Fibroblast of lung (primary cell): ENCODE measurements around the gene PDLIM4. TPM values are rescaled to one million over a fixed set of nuclear protein-coding genes. Genes with fewer than 3 reads are reported as not detected.
A peak's percentile ranks its signal among the peaks of the same experiment; 100 is the strongest.

ENCODE experiments used
- DNase-seq, 2 donors: peaks; one replicate each; pipeline versions ENCODE4 v3.0.0 to v3.0.0-alpha.2; 2010; ENCODE audit warnings: low read depth in 2 of 2
- H2AFZ ChIP-seq: 2 replicates; pipeline ENCODE4 v1.5.1; 2012; ENCODE audit warnings: low read length, control low read depth, inconsistent platforms
- H3K27ac ChIP-seq: 2 replicates; pipeline ENCODE4 v1.5.1; 2011; ENCODE audit warnings: low read length, control low read depth; ENCODE audit not compliant: insufficient read depth
- H3K27me3 ChIP-seq: 2 replicates; pipeline ENCODE4 v1.5.1; 2011; ENCODE audit warnings: mild to moderate bottlenecking, low read length; ENCODE audit not compliant: control insufficient read depth, insufficient read depth
- H3K36me3 ChIP-seq: 2 replicates; pipeline ENCODE4 v1.5.1; 2011; ENCODE audit warnings: low read length; ENCODE audit not compliant: control insufficient read depth, insufficient read depth
- H3K4me1 ChIP-seq: 2 replicates; pipeline ENCODE4 v1.5.1; 2011; ENCODE audit warnings: low read length; ENCODE audit not compliant: control insufficient read depth, insufficient read depth; ENCODE audit errors: extremely low read depth
- H3K4me2 ChIP-seq: 2 replicates; pipeline ENCODE4 v1.5.1; 2011; ENCODE audit warnings: low read length, control low read depth; ENCODE audit not compliant: insufficient read depth; ENCODE audit errors: extremely low read depth
- H3K4me3 ChIP-seq, 4 experiments: fragments of 200-600 bp in 1 of 4; sonication (generic) in 1 of 4; replicated peaks in 1 of 4; 2 replicates each; pipeline ENCODE4 v1.5.1; 2011 to 2016; ENCODE audit warnings: low read length in 4 of 4, low read depth in 3 of 4, mild to moderate bottlenecking in 3 of 4, control low read depth in 2 of 4, inconsistent platforms in 1 of 4, mixed read lengths in 1 of 4; ENCODE audit not compliant: insufficient read depth in 1 of 4; ENCODE audit errors: control extremely low read depth in 1 of 4
- H3K79me2 ChIP-seq: 2 replicates; pipeline ENCODE4 v1.5.1; 2012; ENCODE audit warnings: mild to moderate bottlenecking, low read length, inconsistent platforms; ENCODE audit not compliant: control insufficient read depth, insufficient read depth
- H3K9ac ChIP-seq: 2 replicates; pipeline ENCODE4 v1.5.1; 2011; ENCODE audit warnings: mild to moderate bottlenecking, low read length, control low read depth; ENCODE audit not compliant: insufficient read depth
- H3K9me3 ChIP-seq: 2 replicates; pipeline ENCODE4 v1.5.1; 2012; ENCODE audit warnings: low read depth, low read length; ENCODE audit not compliant: control insufficient read depth, insufficient read depth
- H4K20me1 ChIP-seq: 2 replicates; pipeline ENCODE4 v1.5.1; 2011; ENCODE audit warnings: low read length; ENCODE audit not compliant: control insufficient read depth, insufficient read depth; ENCODE audit errors: extremely low read depth
- EZH2 ChIP-seq: IDR thresholded peaks from 2 replicates; pipeline ENCODE4 v1.5.1; 2012; ENCODE audit warnings: low read length, control low read depth, mild to moderate bottlenecking; ENCODE audit errors: missing control alignments
- polyA plus RNA-seq, 2 donors: library from polyadenylated mRNA; depleted of rRNA in 1 of 2; stranded (reverse) in 1 of 2; unstranded in 1 of 2; fragments of >200 nt; gene quantifications; 2 replicates each; pipeline ENCODE4 v1.2.1, GENCODE V29; 2011 to 2012; ENCODE audit warnings: missing spikeins in 1 of 2
- total RNA-seq: library from RNA; depleted of rRNA; stranded (reverse); fragments of >200 nt; gene quantifications from 2 replicates; pipeline ENCODE4 v1.2.1, GENCODE V29; 2014
- TF ChIP-seq, protein P1 (sequence below), 2 donors: IDR thresholded peaks in 1 of 2; conservative IDR thresholded peaks in 1 of 2; 1 replicate in 1 of 2; 2 replicates in 1 of 2; pipeline ENCODE4 v1.5.1; 2011 to 2012; ENCODE audit warnings: low read length in 2 of 2, control low read depth in 1 of 2, inconsistent platforms in 1 of 2, low read depth in 1 of 2, mild to moderate bottlenecking in 1 of 2

PDLIM4 gene
- total and polyA plus RNA-seq, 2 donors (not counting 1 experiment from before 2014, with no cell fraction given) = 10.7 to 67.2 TPM

DNA sequence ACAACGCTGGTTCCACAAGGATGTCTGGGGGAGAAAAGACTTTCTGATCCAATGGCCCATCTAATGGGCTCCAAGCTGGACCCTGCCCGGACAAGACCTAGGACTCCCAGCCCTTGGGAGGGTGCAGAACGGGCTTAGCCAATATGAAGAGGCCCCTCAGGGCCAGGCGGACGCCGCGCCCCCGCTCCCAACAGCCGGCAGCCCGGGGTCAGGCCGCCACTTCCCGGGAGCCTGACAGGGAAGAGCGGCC is 30.3 kb upstream of the PDLIM4 start:
- peak overlapping the region; percentile 91 for H3K9ac ChIP-seq
- no peaks in the 10 kb centered on the region for H4K20me1 ChIP-seq
- H3K27me3 ChIP-seq = no peaks in the 10 kb centered on the region
- H3K9me3 ChIP-seq = no peaks in the 10 kb centered on the region
- peak overlapping the region; percentile 76 to 92 (median 80) for H3K4me3 ChIP-seq
- H3K79me2 ChIP-seq = peaks cover 31% of the 10 kb centered on the region
- peak overlapping the region; percentile 87 for H3K27ac ChIP-seq
- peak overlapping the region; percentile 99 for H3K4me2 ChIP-seq
- DNase-seq = peak in 1 of 2 donors; percentile 73
- peak overlapping the region; percentile 40 for H2AFZ ChIP-seq
- H3K36me3 ChIP-seq = peaks cover 3% of the 10 kb centered on the region
- H3K4me1 ChIP-seq = peaks cover 33% of the 10 kb centered on the region
- TF ChIP-seq, protein P1, sequence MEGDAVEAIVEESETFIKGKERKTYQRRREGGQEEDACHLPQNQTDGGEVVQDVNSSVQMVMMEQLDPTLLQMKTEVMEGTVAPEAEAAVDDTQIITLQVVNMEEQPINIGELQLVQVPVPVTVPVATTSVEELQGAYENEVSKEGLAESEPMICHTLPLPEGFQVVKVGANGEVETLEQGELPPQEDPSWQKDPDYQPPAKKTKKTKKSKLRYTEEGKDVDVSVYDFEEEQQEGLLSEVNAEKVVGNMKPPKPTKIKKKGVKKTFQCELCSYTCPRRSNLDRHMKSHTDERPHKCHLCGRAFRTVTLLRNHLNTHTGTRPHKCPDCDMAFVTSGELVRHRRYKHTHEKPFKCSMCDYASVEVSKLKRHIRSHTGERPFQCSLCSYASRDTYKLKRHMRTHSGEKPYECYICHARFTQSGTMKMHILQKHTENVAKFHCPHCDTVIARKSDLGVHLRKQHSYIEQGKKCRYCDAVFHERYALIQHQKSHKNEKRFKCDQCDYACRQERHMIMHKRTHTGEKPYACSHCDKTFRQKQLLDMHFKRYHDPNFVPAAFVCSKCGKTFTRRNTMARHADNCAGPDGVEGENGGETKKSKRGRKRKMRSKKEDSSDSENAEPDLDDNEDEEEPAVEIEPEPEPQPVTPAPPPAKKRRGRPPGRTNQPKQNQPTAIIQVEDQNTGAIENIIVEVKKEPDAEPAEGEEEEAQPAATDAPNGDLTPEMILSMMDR (conservative IDR thresholded peaks at IDR 0.05 in 1 of 2, IDR thresholded peaks at IDR 0.05 in 1 of 2; ENCODE audit: low read depth in 1 of 2, low read length in 2 of 2) = no peak
- no peak for TF ChIP-seq EZH2

DNA sequence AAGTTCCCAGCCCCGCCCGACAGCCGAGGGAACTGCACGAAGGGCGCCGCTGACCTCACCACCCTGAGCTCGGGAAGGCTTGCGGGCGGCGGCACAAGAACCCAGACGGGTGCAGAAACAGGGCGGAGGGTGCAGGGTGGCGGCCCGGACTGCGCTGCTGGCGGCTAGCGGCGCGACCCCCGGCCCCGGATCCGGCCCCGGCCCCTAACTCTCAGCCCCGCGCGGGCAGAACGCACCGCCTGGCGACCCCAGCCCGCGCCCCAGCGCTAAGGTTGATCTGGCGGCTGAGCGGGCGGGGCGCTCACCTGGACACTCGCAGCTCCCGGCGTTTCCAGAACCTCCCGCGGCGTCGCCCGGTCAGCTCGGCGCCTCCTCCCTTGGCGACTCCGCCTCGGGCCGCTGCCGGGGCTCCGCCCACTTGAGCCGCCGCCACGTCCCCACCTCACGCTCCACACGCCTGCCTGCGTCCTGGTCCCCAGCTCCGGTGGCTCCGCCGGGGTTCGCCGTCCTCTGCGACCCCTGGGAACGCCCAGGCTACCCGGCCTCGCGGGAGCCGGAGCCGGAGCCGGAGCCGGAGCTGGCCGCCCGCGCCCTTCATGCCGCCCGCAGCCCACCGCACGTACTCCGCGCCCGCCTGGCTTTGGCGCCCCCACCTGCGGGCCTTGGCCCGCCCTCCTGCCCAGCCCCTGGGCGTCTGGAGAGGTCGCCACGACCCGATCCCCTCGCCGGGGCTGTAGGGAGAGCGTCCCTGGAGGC is 29.8 kb upstream of the PDLIM4 start, which contains the start of gene P4HA2:
TSS of gene P4HA2 (minus strand) at position 369 of the 756 bp plus-strand sequence. CDS start 9,227 bp downstream, outside the sequence.
- Histone ChIP-seq H3K79me2 (peaks cover 26% of the 10 kb centered on the region), H3K9me3 (no peaks in the 10 kb centered on the region), H3K9ac (peak within 1 kb of the TSS; percentile 91), H3K4me3 (peak within 1 kb of the TSS; percentile 76 to 92 (median 80)), H3K36me3 (peaks cover 3% of the 10 kb centered on the region), H2AFZ (peak within 1 kb of the TSS; percentile 40), H3K27me3 (no peaks in the 10 kb centered on the region), H3K4me1 (peaks cover 28% of the 10 kb centered on the region), H3K27ac (peak within 1 kb of the TSS; percentile 87), H3K4me2 (peak within 1 kb of the TSS; percentile 99), H4K20me1 (no peaks in the 10 kb centered on the region)
- peak; percentile 62 to 69 for DNase-seq
- TF ChIP-seq EZH2 = no peak
- TF ChIP-seq, protein P1 (conservative IDR thresholded peaks at IDR 0.05 in 1 of 2, IDR thresholded peaks at IDR 0.05 in 1 of 2; ENCODE audit: low read depth in 1 of 2, low read length in 2 of 2) = no peak

- Histone ChIP-seq H3K4me3 (peak overlapping the region; percentile 30 to 92 (median 79)), H3K36me3 (peaks cover 3% of the 10 kb centered on the region), H3K79me2 (peaks cover 19% of the 10 kb centered on the region), H3K27me3 (no peaks in the 10 kb centered on the region), H2AFZ (peak overlapping the region; percentile 30), H3K9ac (peak overlapping the region; percentile 91), H3K4me1 (peaks cover 25% of the 10 kb centered on the region), H3K4me2 (peak overlapping the region; percentile 85), H4K20me1 (no peaks in the 10 kb centered on the region), H3K9me3 (no peaks in the 10 kb centered on the region), H3K27ac (peak overlapping the region; percentile 87)
- no peak for TF ChIP-seq EZH2
- TF ChIP-seq, protein P1 (conservative IDR thresholded peaks at IDR 0.05 in 1 of 2, IDR thresholded peaks at IDR 0.05 in 1 of 2; ENCODE audit: low read depth in 1 of 2, low read length in 2 of 2) = peak in 1 of 2 donors; percentile 6
- DNase-seq = no peak
Measured at GRCh38 chr5:132228241-132229035, 29.1 kb upstream of the PDLIM4 start.
